Stimulated activated CD4-positive, alpha-beta T cell treated with anti-CD3 and anti-CD28 coated beads, Interleukin-2, amount 100 ng/mL, for 24 hours (primary cell): ENCODE data around the gene CACNA1A.
"Not testable (repeated sequence)": the region's sequence is repeated elsewhere in the genome, so short reads cannot be mapped to it uniquely, and the experiment has no call there.

Experiments used
- DNase-seq, 2 donors: peaks; one replicate each; pipeline ENCODE4 v3.0.0-alpha.2; 2020

The CACNA1A gene

DNA sequence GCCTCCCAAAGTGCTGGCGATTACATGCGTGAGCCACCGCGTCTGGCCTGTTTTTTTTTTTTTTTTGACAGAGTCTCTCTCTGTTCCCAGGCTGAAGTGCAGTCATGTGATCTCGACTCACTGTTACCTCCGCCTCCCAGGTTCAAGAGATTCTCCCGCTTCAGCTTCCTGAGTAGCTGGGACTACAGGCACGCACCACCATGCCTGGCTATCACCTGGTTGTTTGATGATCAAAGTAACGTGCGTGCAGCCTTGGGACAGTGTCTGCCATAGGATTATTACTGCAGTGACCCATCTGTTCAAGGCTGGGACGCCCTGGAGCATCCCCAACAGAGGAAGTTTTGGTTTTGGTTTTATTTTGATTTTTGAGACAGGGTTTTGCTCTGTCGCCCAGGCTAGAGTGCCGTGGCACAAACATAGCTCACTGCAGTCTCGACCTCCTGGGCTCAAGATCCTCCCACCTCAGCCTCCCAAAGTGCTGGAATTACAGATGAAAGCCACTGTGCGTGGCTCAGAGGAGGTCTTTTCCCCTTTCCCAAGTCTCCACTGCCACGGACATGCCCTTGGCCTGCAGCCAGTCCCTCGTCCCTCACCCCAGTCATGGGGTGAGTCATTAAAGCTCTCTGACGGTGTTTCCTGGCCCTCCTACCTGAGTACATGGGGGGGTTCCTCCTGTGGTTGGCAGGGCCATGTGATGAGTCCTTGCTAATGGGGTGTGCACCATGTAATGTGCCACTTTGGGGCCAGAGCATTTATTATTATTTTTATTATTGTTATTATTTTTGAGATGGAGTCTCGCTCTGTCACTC lies 290.5 kb downstream of the CACNA1A start:
- peak in 1 of 2 donors; percentile 22 for DNase-seq

DNA sequence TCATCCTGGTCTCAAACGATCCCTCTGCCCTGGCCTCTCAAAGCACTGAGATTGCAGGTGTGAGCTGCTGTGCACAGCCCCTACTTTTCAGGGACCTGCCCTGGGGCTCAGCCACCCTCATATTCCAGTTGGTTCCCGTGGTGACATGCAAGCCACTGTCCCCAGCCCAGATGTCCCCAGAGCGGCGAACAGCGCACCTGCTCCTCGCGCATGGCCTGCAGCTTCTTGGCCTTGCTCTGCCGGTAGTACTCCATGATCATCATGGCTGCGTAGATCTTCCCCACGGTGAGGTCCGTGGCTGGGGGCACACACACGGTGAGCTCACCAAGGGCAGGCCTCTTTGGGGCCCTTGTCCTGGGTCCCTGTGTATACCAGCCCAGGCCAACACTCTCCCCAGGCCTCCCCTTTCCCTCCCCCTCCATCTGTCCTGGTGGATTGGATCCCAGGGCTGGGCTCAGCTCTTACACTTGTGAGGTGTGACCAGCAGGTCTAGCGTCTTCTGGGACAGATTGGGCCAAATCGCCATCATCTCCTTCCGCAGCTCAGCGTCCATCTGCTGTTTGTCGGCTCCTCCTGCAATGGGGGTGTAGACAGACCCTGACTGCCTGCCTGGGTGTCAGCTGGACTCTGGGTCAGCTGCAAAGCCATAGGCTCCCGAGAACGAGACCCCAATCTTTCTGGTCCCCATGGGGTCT lies 292.1 kb downstream of the CACNA1A start:
- no peak for DNase-seq

DNA sequence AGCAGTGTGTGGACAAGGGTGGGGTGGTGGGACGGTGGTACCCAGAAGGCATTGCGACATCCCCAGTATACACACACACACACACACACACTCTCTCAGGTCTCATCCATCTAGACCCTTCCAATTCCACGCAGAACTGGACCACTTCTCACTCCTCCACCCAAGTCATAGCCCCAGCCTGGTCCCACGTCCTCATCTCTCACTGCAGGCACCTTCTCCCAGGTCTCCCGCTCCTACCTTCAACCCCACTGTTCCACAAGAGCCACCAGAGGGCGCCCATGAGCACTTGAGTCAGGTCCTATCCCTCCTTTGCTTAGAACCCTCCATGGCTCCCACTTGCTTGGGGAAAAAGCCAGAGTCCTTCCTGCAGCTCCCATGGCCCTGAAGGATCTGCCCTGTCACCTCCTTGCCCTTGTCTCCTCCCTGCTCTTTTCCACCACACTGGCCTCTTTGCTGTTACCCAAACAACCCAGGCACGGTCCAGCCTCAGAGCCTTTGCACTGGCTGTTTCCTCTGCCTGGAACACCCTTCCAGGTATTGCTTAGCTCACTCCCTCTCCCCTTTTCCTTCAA lies 293.4 kb downstream of the CACNA1A start:
- peak; percentile 80 to 83 for DNase-seq

DNA sequence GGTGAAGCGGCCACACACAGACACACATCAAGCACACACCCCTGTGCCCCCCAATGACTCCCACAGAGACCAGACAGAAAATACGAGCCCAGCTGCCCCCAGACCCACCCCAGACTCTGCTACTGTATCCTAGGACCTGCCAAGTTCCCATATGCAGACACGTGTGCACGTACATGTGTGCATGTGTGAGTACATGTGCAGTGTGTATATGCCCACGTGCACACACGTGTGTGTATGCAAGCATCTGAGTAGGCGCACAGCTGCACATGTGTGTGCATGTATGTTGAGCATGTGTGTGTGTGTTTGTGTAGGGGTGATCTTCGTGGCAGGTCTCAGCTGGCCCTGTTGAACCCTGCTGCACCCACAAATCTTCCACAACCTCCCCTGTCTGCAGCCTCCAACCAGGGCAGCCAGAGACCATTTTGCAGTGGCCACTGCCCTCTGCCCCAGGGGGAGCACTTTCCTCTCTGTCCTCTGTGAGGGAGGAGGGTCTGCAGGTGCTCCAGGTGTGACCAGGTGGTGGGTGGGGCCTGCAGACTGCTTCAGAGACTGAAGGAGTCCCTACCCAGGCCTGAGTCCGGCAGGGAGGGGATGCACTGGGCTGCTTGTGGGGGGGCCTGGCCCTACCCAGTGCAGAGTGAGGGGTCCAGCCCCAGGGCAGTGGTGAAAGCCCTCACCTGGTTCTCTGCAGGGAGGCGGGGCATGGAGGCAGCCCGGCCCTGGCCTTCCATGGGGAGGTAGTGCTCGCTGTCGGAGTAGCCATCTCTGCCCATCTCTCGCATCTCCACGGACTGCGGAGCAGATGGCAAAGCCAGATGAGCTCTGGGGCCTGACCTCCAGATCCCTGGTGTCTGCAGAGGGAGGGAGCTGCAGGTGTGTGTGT lies 294.6 kb downstream of the CACNA1A start:
- DNase-seq = no peak

DNA sequence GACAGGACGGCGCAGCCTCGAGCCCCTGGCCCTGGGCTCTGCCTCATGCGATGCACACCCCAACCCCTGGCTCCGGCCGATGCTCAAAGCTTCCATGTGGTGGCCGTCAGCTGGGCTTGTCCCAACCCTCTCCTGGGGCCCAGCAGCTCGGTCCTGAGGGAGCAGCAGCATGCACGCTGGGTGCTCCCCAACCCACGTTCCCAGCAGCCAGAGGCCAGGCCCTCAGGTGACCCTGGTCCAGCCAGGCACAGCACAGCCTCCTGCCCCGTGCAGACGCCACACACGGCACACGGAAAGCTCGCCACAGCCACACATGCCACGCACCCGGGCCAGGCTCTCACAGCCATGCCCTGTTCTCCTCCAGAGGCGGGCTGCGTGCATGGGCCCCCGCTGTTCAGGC lies 295.3 kb downstream of the CACNA1A start:
- DNase-seq = no peak

DNA sequence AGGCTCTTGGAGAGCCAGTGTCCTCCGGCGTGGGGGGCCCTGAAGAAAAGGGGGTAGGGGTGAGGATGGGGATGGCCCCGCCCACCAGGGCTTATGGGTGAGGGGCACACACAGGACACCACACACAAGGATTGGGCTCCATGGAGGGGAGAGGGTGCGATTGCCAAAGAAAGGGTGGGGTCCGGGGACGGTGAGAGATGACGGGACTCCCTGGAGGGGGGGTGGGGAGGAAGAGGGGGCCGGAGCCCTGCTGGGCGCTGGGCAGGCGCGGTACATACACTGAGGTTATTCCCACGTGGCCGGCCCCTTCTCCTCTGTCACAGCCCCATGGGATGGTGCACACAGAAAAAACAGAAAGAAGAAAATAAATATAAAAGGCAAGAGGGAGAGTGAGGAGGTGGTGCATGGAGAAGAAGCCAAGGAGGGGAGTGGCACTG lies 295.9 kb downstream of the CACNA1A start:
- DNase-seq = no peak

DNA sequence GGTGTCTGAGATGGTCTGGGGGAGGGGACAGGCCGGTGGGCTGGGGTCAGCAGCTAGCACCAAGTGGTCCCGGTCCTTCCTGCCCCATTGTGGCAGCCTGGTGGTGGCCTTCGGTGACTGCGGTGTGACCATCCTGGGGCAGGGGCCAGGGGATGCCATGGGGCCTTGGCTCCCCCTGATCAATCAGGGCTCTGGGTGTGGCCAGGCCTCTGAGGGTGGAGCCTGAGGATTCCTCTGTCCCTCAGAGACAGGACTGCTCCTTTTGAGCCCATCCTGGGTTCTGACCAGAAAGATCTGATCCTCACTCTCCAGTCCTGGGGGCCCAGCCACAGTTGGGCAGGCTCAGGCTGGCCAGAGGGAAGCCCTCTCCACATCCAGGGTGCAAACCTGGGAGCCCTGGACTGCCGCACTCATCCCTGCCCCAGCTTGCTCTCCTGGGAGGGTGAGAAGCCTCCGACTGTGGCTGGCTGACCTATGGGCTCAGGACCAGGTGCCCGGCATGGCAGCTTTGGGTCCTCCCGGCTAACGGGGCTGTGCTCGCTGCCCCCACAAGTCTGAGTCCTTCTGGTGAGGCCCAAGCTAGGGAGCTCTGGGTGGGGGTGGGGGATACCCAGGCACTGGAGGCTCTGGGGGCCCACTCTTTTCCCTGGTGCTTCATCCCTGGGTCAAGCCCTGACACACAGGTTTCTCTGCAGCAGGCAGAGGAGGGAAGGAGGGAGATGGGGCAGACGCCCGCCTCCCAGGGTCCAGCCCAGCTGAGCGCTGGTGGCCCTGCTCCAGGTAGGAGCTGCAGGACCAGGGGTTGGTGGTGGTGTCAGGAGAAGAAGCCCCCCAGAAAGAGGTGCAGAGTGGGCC lies 296.6 kb downstream of the CACNA1A start:
- no peak for DNase-seq

DNA sequence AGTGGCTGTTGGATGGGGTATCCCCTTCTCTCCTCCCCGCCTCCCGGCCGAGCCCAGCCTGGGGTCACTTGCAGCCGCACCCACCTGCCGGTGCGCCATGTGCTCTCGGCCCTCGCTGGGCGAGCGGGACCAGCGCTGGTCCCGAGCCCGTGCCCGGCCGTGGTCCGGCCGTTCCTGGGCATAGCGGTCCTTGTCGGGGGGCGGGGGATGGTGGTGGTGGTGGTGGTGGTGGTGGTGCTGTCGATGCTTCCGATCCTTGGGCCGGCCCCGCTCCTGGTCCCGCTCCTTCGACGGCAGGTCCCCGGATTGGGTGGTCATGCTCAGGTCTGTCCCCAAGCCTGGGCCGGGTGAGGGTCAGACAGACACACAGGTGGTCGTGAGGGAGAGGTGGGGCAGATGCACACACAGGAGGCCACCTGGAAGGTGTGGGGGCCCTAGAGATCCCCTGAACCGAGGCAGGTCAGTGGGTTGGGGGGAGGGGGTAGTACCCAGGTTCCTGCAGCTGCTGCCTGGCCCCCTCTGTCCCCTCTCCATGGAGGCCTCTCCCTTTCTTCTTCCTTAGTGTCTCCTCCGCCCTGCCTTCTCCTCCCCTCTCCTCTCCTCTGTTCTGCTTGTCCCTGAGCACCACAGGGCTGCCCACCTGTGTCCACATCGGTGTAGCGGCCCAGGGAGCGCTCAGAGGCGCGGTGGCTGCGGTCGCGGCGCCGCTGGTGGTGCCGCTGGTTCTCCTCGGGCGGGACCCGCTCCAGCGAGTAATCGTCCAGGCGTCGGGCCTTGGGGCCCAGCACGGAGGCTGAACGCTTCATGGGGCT lies 297.4 kb downstream of the CACNA1A start:
- DNase-seq = no peak

DNA sequence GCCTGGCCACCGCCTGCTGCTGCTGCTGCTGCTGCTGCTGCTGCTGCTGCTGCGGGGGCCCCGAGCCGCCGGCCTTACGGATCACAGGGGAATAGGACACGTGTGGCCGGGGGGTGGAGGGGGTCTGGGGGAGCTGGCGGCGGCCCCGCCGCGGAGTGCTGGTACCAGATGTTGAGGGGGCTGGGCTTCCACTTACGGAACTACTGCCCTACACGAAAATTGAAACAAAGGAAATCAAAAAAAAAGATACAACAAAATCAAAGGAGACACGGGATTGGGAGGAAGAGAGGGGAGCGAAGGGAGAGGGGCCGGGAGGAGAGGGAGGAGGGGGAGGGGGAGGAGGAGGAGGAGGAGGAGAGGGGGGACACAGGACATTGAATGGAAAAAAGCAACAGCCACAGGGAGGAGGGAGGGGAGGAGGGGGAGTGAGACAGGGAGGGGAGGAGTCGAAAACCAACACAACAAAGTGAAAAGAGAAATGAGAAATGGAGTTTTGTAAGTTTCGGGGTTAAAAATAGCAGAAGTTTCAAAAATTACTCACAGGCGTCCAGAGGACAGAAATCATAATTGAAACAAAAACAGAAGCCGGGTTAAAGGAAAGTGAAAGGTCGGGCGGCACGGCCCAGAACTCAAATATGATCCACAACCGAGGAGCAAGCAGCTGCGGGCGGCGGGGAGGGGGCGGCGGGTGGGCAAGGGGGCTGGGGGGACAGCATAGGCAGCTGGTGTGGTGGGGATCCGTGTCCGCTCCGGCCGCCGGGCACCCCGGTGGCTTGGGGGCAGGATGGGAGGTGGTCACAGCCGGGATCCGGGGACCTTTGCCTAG lies 298.2 kb downstream of the CACNA1A start:
- DNase-seq = peak; percentile 67 to 80

DNA sequence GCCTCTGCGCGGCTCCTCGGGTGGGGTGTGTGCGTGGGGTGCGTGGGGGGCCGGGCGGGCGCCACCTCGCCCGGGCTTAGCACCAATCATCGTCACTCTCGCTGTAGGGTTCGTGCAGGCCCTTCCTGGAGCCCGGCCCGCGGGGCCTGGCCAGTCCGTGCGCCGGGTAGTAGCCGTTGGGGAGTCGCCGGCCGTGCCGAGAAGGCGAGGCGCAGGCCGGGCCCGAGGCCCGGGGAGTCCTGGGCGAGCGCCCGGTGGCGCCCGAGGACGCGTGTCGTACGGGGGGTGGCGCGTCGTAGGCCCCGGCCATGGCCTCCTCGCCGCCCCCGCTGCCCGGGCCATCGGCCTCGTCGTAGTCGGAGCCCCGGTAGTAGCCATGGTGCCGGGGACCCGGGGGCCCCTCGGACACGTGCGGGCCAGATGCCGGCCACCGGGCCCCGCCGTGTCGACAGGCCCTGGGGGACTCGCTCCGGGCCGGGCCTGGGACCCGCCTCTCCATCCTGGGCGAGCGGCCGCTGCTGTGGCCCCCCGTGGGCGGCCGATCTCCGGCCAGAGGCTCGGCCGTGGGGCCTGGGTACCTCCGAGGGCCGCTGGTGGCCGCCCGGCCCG lies 298.9 kb downstream of the CACNA1A start:
- DNase-seq = no peak

DNA sequence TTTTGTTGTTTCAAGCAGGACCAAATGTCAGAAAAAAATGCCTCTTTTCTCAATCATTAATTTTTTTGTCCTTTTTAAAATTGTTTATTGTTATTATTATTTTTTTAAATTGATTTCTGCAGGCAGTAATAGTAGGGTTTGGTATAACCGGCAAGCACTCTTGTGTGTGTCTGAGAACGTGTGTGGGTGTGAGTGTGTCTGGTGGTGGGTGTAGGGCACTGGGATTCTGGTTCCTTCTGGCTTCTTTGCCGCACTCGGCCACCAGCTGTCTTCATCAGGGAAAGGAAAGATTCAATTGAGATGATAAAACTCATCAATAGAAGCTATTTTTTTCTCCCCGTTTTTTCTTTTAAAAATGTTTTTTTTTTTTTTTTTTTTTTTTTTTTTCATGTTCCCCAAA lies 299.7 kb downstream of the CACNA1A start:
- no peak for DNase-seq

DNA sequence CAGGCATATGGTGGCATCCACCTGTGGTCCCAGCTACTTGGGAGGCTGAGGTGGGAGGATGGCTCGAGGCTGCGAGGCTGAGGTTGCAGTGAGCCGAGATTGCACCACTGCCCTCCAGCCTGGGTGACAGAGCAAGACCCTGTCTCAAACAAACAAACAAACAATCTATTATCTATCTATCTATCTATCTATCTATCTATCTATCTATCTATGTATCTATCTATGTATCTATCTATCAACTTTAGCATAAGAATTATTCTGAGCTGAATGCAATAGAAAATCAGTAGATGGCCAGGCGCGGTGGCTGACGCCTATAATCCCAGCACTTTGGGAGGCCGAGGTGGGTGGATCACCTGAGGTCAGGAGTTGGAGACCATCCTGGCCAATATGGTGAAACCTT lies 304.2 kb downstream of the CACNA1A start:
- DNase-seq = not testable (repeated sequence)

DNA sequence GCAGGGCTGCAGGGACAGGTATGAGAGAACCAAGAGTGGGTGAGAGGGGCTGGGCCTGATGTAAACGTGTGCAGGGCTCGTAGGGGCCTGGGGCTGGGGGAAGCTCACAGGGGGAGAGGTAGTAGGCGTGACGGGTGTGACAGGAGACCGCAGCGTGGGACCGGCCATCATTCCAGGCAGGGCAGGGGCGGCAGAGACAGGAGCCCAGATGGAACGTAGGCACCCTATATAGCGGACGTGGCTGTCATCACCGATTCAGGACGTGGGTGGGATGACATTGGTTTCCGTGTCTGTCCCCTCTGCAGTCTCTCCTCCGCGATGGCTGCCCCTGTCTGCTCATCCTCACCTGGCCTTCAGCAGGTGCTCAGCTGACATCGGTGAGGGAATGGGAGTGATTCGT lies 307.6 kb downstream of the CACNA1A start:
- DNase-seq = no peak

DNA sequence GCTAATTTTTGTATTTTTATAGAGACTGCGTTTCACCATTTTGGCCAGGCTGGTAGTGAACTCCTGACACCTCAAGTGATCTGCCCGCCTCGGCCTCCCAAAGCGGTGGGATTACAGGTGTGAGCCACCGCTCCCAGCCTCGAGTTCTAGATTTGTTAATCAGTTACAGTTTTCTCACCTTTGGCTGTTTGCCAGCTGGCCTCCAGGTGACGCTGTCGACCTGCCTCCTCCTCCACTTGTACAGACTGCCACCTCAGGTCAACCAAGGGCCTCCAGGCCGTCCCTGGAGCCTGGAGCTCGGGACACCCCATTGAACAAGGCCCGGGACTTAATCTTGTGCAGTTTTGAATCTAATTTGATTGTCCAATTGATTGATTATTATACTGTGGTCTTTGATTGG lies 310.6 kb downstream of the CACNA1A start:
- peak; percentile 61 to 67 for DNase-seq

DNA sequence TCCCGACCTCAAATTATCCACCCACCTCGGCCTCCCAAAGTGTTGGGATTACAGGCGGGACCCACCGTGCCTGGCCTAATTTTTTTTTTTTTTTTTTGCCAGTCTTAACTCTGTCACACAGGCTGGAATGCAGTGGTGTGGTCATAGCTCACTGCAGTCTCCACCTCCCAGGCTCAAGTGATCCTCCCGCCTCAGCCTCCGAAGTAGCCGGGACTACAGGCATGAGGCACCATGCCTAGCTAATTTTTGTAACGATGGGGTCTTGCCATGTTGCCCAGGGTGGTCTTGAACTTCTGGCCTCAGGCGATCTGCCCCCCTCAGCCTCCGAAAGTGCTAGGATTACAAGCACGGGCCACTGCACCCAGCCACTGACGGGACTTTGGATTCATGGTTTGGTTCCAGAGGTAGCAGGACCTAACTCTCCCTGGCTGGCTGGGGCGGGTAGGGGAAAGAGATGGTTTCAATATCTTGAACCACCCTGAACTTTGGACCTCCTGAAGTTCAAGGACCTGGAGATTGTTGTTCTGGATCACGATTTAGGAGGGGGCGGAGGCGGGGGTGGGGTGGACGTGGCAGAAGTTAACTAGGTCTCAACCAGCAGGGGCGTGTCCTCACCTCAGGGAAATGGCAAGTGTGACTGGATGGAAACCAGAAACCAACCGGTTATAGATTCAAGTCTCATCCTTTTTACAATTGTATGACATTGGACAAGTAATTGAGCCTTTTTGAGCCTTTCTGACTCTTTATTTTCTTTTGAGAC lies 315.3 kb downstream of the CACNA1A start:
- DNase-seq = peak in 1 of 2 donors; percentile 53

DNA sequence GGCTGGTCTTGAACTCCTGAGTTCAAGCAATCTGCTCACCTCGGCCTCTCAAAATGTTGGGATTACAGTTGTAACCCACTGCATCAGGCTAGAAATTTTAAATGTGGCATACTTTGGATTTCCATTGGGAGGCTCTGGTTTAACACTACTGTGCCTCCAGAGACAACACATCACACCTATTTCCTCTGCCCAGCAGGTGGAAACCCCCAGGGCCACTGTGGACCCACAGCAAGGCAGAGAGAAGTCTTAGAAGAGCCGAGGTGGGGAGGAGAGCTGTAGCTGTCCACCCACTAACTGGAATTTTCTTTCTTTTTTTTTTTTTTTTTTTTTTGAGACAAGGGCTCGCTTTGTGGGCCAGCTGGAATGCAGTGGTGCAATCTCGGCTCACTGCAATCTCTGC lies 316.7 kb downstream of the CACNA1A start:
- DNase-seq = no peak

DNA sequence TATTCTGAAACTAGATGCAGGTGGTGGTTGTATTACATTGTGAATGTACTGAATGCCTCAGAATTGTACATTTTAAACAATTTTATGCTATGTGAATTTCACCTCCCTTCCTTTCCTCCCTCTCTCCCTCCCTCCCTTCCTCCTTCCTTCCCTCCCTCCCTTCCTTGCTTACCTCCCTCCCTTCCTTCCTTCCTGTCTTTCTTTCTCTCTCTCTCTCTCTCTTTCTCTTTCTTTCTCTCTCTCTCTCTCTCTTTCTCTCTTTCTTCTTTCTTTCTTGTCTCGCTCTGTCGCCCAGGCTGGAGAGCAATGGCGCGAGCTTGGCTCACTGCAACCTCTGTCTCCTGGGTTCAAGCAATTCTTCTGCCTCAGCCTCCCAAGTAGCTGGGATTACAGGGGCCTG lies 318.9 kb downstream of the CACNA1A start:
- no peak for DNase-seq

DNA sequence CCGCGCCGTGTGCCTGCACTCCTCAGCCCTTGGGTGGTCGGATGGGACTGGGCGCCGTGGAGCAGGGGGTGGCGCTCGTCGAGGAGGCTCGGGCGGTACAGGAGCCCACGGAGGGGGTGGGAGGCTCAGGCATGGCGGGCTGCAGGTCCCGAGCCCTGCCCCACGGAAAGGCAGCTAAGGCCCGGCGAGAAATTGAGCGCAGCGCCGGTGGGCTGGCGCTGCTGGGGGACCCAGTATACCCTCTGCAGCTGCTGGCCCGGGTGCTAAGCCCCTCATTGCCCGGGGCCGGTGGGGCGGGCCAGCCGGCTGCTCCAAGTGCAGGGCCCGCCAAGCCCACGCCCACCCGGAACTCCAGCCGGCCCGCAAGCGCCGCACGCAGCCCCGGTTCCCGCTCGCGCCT lies 319.6 kb downstream of the CACNA1A start:
- not testable (repeated sequence) for DNase-seq
